ENCODE results near the gene FHL1.

FHL1 gene

GRCh38 chrX:136190038-136190713 is 42.8 kb downstream of the FHL1 start:
- no peak for DNase-seq

- no peak for DNase-seq
Observed at GRCh38 chrX:136191171-136191570, 43.8 kb downstream of the FHL1 start.

- no peak for DNase-seq
Observed at GRCh38 chrX:136192135-136192534, 44.8 kb downstream of the FHL1 start.

- DNase-seq, result peak; percentile 81
Observed at GRCh38 chrX:136192839-136193414, 45.6 kb downstream of the FHL1 start.

GRCh38 chrX:136193771-136194170 is 46.4 kb downstream of the FHL1 start:
- DNase-seq, result no peak

- DNase-seq, result no peak
Observed at GRCh38 chrX:136194536-136194935, 47.2 kb downstream of the FHL1 start.

GRCh38 chrX:136195247-136195646 is 47.9 kb downstream of the FHL1 start:
- DNase-seq, result no peak

- peak; percentile 72 for DNase-seq
Observed at GRCh38 chrX:136196691-136197155, 49.4 kb downstream of the FHL1 start.

- no peak for DNase-seq
Observed at GRCh38 chrX:136198010-136198409, 50.7 kb downstream of the FHL1 start.

- no peak for DNase-seq
Observed at GRCh38 chrX:136198678-136199243, 51.4 kb downstream of the FHL1 start.

- DNase-seq, result no peak
Observed at GRCh38 chrX:136199365-136199764, 52.0 kb downstream of the FHL1 start.

- DNase-seq, result peak; percentile 61
Observed at GRCh38 chrX:136200466-136200865, 53.1 kb downstream of the FHL1 start.

GRCh38 chrX:136201601-136202000 is 54.3 kb downstream of the FHL1 start:
- DNase-seq, result no peak

GRCh38 chrX:136202889-136203288 is 55.6 kb downstream of the FHL1 start:
- DNase-seq, result peak; percentile 42

GRCh38 chrX:136203438-136203837 is 56.1 kb downstream of the FHL1 start:
- DNase-seq, result no peak

GRCh38 chrX:136203951-136204350 is 56.6 kb downstream of the FHL1 start:
- DNase-seq, result no peak

GRCh38 chrX:136204571-136204970 is 57.2 kb downstream of the FHL1 start:
- DNase-seq, result peak; percentile 40

- no peak for DNase-seq
Observed at GRCh38 chrX:136205882-136206380, 58.6 kb downstream of the FHL1 start.

- no peak for DNase-seq
Observed at GRCh38 chrX:136206916-136207315, 59.6 kb downstream of the FHL1 start.

GRCh38 chrX:136207546-136207945 is 60.2 kb downstream of the FHL1 start:
- no peak for DNase-seq

GRCh38 chrX:136209016-136209738 is 61.8 kb downstream of the FHL1 start:
- peak; percentile 37 for DNase-seq

GRCh38 chrX:136209751-136210150 is 62.4 kb downstream of the FHL1 start:
- DNase-seq, result no peak

- peak; percentile 48 for DNase-seq
Observed at GRCh38 chrX:136210243-136210642, 62.9 kb downstream of the FHL1 start.

- DNase-seq, result peak; percentile 61
Observed at GRCh38 chrX:136210806-136211205, 63.5 kb downstream of the FHL1 start.

Data from fibroblast of upper back skin (primary cell).